Camera-type eye (tissue), 1 donor: ENCODE measurements around the gene B3GNT5. TPM values are rescaled to one million over a fixed set of nuclear protein-coding genes. Genes with fewer than 3 reads are reported as not detected.

Experiments
- total RNA-seq: library from RNA; depleted of rRNA; stranded (reverse); fragments of >200 nt; gene quantifications from one replicate; pipeline ENCODE4 v1.2.3, GENCODE V29; 2014

Gene B3GNT5, protein sequence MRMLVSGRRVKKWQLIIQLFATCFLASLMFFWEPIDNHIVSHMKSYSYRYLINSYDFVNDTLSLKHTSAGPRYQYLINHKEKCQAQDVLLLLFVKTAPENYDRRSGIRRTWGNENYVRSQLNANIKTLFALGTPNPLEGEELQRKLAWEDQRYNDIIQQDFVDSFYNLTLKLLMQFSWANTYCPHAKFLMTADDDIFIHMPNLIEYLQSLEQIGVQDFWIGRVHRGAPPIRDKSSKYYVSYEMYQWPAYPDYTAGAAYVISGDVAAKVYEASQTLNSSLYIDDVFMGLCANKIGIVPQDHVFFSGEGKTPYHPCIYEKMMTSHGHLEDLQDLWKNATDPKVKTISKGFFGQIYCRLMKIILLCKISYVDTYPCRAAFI
- total RNA-seq, result 15.2 TPM

DNA sequence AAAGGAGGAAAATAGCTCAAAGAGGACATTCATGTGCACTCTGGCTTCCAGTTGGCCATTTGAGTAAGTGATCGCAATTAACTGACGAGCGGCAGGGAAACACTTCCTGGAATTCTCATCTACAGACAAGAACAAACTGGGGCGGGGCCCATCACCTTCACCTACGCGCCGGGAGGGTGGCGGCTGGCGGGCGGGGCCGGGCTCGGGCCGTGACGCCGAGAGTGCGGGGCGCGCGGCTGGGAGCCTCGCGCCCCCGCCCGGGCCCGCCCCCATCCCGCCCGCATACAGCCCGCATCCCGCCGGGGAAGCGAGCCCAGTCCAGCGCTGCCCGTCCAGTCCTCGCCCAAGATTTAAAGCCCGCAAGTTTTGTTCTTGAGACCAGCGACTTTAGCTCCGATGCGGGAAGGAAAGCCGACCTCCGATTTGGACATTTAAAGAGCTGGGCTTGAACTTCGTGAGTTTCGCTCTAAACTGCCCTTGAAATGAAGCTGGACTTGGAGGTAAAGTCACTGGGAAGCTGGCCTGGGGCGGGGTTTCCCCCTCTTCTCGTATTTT is at the start of gene B3GNT5:
TSS of gene B3GNT5 (plus strand) at position 281 of the 555 bp plus-strand sequence. CDS start 16,546 bp downstream, outside the sequence.

Other genes with a start within 250 kb of the B3GNT5 start
- 45.6 TPM for gene MCCC1, start 153.8 kb upstream of the B3GNT5 start, total RNA-seq
- 0.22 TPM for gene LAMP3, start 90.5 kb upstream of the B3GNT5 start, total RNA-seq
- gene MCF2L2, start 175.4 kb downstream of the B3GNT5 start, total RNA-seq, result 21.3 TPM